HTERT RPE-1 (cell line): ENCODE data around the gene PZP.
"Not testable (repeated sequence)": the region's sequence is repeated elsewhere in the genome, so short reads cannot be mapped to it uniquely, and the experiment has no call there.

Experiments
- in situ Hi-C: fragments of 300-500 bp; cut with MboI; formaldehyde crosslinking; loops from 4 replicates; pipeline ENCODE4 v1.14.3; 2020; ENCODE audit warnings: low sequenced_read_pairs

Gene PZP

DNA sequence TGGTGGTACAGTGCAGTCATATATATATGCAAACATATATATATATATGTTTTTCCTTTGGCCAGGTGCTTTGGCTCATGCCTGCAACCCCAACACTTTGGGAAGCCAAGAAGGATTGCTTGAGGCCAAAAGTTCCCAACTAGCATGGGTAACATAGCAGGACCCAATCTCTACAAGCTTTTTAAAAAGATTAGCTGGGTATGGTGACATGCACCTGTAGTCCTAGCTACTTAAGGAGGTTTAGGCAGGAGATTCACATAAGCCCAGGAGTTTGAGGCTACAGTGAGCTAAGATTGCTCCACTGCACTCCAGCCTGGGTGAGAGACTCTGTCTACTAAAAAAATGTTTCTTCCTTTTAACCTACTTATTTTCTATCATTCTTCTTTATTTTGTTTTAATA is 10.2 kb downstream of the PZP start:
- in situ Hi-C loops: no loop called here

GRCh38 chr12:9184276-9184675 is 23.9 kb downstream of the PZP start:
- in situ Hi-C loops: no loop called here

DNA sequence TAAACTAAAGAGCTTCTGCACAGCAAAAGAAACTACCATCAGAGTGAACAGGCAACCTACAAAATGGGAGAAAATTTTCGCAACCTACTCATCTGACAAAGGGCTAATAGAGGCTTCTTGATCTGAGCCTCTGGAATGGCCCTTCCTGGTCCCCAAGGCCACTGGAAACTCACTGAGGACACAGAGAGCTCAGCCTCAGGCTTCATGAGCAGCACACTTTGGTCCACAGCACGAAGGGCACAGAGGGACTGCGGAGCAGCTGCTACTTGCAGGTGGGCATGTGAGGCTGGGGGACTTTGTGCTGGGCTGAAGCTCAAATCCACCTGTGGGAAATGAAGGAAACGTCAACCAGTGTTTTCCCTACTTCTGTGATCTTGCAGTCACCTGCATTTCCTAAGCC is 27.4 kb downstream of the PZP start:
- in situ Hi-C loops: no loop called here

DNA sequence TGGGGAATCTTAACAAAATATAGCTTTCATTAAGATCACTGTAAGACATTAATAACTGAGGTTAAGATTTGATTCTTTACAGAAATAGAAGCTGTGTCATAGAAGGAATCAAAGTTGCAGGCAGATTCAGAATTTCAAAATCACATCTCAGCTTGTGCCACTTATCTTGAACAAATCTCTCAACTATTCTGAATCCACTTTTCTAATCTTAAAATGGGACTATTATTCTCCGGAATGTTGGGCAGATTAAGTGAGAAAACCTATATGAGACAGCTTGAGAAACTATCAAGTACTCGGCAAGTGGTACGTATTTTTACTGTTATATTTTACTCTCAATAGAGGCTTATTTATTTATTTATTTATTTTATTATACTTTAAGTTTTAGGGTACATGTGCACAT is 28.4 kb downstream of the PZP start:
- in situ Hi-C loops: no loop called here

- in situ Hi-C loops: no loop called here
Measured at GRCh38 chr12:9169979-9170634, 38.1 kb downstream of the PZP start.

DNA sequence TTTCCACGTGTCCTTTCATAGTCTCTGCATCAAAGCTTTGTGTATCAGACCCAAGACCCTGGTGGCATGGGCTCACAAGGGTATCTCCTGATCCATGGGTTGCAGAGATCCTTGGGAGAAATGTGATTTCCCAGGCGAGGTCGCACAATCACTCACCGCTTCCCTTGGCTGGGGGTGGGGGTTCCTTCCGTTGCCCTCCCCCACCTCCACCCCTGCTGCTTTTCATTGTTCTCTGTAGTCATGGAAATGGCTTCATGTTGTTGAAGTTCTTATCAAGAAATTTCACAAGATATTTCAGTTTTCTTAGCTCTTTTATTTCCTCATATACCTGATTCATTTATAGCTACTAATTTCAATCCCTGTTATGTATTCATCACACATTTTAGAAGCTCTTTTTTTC is 40.9 kb downstream of the PZP start:
- in situ Hi-C loops: not testable (repeated sequence)

- in situ Hi-C loops: no loop called here
Measured at GRCh38 chr12:9163392-9163791, 44.8 kb downstream of the PZP start.

GRCh38 chr12:9156119-9156518 is 52.1 kb downstream of the PZP start:
- in situ Hi-C loops: no loop called here

DNA sequence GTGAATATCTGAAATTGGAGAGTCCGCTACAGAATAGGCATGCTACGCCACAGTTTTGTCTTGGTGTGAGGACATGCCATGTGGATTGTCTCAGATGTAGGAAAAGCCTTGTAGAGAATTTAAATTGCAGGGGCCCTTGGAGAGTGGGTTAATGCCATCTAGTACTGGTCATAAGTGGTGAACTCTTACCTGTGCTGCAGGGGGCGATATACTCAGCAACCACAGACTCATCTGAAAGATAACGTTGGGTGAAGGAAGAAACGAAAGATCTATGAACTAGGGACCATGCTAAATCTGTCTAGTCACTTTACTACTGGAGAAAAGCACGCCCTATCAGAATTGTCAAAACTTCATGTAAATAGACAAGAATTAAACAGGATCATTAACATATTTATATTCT is 58.8 kb downstream of the PZP start:
- in situ Hi-C loops: no loop called here

DNA sequence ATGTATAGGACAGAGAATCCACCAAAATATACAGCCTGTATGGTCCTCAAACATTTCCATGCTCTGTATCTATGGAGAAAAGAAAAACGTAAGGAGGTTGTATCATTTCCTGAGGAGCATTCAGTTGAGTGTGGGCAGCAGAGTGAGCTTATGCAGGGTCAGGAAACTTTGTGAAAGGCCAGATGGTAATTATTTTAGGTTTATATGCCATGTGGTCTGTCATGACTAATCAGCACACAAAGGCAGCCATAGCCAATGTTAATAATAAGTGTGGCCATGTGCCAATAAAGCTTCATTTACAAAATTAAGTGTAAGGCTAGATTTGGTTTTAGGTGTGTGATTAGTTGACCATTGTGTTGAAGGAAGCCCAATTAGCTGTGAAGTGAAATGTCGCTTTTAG is 59.3 kb downstream of the PZP start:
- in situ Hi-C loops: no loop called here

- in situ Hi-C loops: no loop called here
Measured at GRCh38 chr12:9147461-9147860, 60.7 kb downstream of the PZP start.

GRCh38 chr12:9144730-9145106 is 63.5 kb downstream of the PZP start:
- in situ Hi-C loops: no loop called here

DNA sequence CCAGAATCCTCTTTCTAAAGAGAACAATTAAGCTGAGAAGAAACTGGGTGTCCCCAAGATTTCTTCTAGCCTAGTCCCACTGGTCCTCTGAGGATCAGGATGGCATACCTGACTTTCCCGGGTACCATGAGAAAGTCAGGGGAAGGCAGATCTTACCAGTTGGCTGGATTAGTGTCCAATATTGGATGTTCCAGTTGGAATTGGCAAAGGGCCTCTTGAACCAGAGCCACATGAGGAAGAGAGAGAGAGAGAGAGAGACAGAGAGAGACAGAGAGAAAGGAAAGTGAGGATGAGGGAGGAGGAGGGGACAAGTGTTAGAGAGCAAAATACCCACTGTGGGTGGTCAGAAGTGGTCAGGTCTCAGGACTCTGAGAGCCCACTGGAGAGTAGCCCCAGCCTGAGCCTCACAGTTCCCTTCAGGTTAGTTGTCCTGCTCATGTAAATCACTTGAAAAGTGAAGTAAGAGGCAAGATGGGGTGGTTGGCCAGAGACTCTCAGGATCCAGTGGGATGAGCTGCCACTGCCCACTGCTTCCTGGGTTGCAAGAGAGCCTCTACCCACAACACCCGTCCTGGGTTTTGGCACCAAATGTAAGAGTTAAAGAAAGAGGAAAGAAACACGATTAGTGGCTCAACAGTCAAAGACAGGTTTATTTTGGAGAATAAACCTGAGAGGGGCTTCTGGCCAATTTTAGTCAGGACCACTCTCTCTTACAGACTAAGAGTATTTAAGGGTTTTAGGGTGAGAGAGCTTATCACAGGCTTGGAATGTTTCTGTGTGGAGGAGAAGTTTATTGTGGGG is 64.1 kb downstream of the PZP start:
- in situ Hi-C loops: no loop called here

DNA sequence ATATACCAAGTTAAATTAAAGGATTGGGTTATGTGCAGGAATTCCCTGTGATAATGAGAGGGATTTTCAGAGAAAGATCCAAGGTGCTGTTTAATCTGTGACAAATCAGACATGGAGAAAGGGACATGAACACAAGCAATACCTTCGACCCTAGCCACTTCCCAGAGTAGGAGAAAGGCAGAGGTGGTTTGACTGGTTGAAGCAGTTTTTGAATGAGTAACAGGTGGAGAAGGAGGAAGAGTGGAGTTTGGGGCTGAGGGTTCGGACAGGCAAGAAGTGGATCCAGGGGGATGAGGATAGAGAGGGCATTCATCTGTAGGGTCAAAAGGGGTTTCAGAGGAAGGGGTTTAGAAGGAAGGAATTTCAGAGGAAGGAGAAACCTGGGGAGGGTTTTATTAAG is 65.1 kb downstream of the PZP start:
- in situ Hi-C loops: no loop called here

- in situ Hi-C loops: not testable (repeated sequence)
Measured at GRCh38 chr12:9139588-9140290, 68.5 kb downstream of the PZP start.

- in situ Hi-C loops: no loop called here
Measured at GRCh38 chr12:9135903-9136310, 72.3 kb downstream of the PZP start.

DNA sequence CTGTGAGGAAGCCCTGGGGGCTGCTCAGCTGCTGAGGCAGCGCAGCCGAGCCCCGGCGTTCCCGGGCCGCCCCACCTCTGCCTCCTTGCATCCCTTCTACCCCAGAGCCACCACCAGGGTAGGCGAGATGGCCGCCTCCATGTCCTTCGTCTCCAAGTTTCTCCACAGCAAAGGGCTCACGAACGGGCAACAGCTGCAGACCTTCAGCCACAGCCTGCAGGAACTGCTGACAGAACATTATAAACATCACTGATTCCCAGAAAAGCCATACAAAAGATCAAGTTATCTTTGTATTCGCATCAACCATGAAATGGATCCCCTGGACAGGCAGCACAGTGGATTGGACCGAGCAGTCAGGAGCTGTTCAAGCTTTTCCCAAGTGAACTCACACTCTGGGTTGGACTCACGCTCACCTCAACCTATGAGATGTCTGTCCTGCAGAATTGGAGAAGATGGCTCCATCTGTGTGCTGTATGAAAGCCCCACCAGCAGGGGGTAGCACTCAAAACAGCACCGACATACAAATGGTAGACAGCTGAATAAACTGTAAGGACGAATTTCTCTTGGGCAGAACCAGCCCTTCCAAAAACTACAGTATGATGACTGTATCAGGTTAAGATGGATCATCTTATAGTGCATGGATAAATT is 73.1 kb downstream of the PZP start:
- in situ Hi-C loops: no loop called here

GRCh38 chr12:9133216-9133916 is 74.8 kb downstream of the PZP start:
- in situ Hi-C loops: no loop called here

- in situ Hi-C loops: no loop called here
Measured at GRCh38 chr12:9132008-9132535, 76.1 kb downstream of the PZP start.

- in situ Hi-C loops: no loop called here
Measured at GRCh38 chr12:9130244-9130643, 78.0 kb downstream of the PZP start.
